Thymus (tissue), 11 donors: Measurements from ENCODE around the gene PSPH. TPM values are rescaled to one million over a fixed set of nuclear protein-coding genes. Genes with fewer than 3 reads are reported as not detected.
"Not testable (repeated sequence)": the region's sequence is repeated elsewhere in the genome, so short reads cannot be mapped to it uniquely, and the experiment has no call there.

ENCODE experiments used
- DNase-seq, 9 donors: peaks; one replicate each; pipeline ENCODE4 v3.0.0-alpha.2; 2013; ENCODE audit warnings: low spot score in 9 of 9, low read depth in 6 of 9, missing footprints in 1 of 9
- H3K27ac ChIP-seq, 2 donors: one replicate each; pipeline ENCODE4 v1.5.1; 2013; ENCODE audit warnings: control low read depth in 1 of 2, low read depth in 1 of 2, low read length in 1 of 2, mild to moderate bottlenecking in 1 of 2, moderate library complexity in 1 of 2
- H3K27me3 ChIP-seq, 2 donors: one replicate each; pipeline ENCODE4 v1.5.1; 2013; ENCODE audit warnings: low read length in 1 of 2; ENCODE audit not compliant: control insufficient read depth in 2 of 2, insufficient read depth in 1 of 2
- H3K36me3 ChIP-seq, 2 donors: one replicate each; pipeline ENCODE4 v1.5.1; 2013; ENCODE audit warnings: low read length in 1 of 2, mild to moderate bottlenecking in 1 of 2, moderate library complexity in 1 of 2; ENCODE audit not compliant: control insufficient read depth in 2 of 2, insufficient read depth in 2 of 2
- H3K4me1 ChIP-seq, 2 donors: one replicate each; pipeline ENCODE4 v1.5.1; 2013; ENCODE audit warnings: low read length in 2 of 2; ENCODE audit not compliant: control insufficient read depth in 2 of 2, insufficient read depth in 2 of 2
- H3K4me3 ChIP-seq, 2 donors: one replicate each; pipeline ENCODE4 v1.5.1; 2013; ENCODE audit warnings: low read length in 2 of 2, control low read depth in 1 of 2, mild to moderate bottlenecking in 1 of 2
- H3K9me3 ChIP-seq, 2 donors: one replicate each; pipeline ENCODE4 v1.5.1; 2013; ENCODE audit warnings: low read length in 1 of 2, mild to moderate bottlenecking in 1 of 2; ENCODE audit not compliant: control insufficient read depth in 2 of 2, insufficient read depth in 1 of 2
- WGBS: extraction: QIAGEN DNeasy Blood & Tissue Kit; methylation state at CpG from one replicate; pipeline ENCODE4 v1.1.7; 2013; 5-methylcytosine and 5-hydroxymethylcytosine counted together
- polyA plus RNA-seq: library from polyadenylated mRNA; stranded (reverse); fragments of 200-250 nt; gene quantifications from one replicate; pipeline ENCODE4 v1.2.3, GENCODE V29; 2013
- total RNA-seq: library from RNA; stranded (reverse); fragments of 120-200 nt; gene quantifications from one replicate; pipeline ENCODE4 v1.2.4, GENCODE V29; 2013
- donor health status: healthy.

PSPH gene
- total and polyA plus RNA-seq, 2 donors = 8.2 to 14.0 TPM

DNA sequence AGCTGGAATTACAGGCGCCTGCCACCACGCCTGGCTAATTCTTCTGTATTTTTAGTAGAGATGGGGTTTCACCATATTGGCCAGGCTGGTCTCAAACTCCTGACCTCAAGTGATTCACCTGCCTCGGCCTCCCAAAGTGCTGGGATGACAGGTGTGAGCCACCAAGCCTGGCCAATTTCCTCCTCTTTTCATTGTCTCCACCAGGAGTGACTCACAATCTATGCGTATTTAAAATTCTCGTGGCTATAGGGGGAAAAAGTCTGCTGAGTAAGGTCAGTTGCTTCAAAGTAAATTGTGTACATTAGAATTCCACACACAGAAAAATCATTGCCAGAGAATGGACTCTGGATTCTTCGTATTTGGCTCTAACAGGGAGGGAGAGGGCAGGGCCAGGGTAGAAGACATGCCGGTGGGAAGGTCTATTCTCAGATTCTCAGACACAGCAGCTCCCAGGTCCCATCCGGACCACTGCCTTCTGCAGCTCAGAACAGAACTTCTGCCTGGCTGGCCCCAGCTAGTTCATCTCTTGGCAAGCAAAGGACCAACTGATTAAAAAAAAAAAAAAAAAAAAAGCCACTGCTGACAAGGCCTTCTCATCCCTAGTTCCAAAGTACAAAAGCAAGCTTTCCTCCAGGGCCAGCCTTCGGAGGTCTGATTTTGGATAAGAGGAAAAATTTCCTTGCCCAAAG lies 22.2 kb downstream of the PSPH start:
- WGBS = 98% methylated on average over 9 of the region's 9 CpGs
- peaks cover 6 to 8% of the 10 kb centered on the region in 2 donors for H3K36me3 ChIP-seq
- no peaks in the 10 kb centered on the region for H3K4me1 ChIP-seq
- H3K27me3 ChIP-seq = no peaks in the 10 kb centered on the region
- DNase-seq = no peak
- no peaks in the 10 kb centered on the region for H3K9me3 ChIP-seq
- H3K4me3 ChIP-seq = no peak overlapping the region
- H3K27ac ChIP-seq = no peak overlapping the region

DNA sequence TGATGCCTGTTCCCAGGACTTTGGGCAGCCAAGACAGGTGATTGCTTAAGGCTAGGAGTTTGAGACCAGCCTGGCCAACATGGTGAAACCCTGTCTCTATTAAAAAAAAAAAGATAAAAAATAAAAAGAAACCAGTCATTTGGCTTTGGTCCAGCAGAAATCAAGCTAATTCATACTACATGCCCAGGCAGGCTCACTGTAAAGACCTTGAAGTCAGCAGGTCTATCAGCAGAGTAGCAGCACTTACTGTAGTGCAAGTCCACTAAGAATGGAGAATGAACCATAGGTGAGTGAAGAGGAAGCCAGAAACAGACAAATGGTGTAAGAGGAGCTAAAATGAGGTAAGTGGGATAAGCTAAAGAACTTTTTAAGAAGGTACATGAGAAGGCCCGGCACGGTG lies 24.7 kb downstream of the PSPH start:
- no peaks in the 10 kb centered on the region for H3K27me3 ChIP-seq
- peaks cover 6 to 8% of the 10 kb centered on the region in 2 donors for H3K36me3 ChIP-seq
- no peak overlapping the region for H3K4me3 ChIP-seq
- no peaks in the 10 kb centered on the region for H3K4me1 ChIP-seq
- no peak overlapping the region for H3K27ac ChIP-seq
- no peaks in the 10 kb centered on the region for H3K9me3 ChIP-seq
- 87% methylated on average over 2 of the region's 2 CpGs for WGBS
- no peak for DNase-seq

DNA sequence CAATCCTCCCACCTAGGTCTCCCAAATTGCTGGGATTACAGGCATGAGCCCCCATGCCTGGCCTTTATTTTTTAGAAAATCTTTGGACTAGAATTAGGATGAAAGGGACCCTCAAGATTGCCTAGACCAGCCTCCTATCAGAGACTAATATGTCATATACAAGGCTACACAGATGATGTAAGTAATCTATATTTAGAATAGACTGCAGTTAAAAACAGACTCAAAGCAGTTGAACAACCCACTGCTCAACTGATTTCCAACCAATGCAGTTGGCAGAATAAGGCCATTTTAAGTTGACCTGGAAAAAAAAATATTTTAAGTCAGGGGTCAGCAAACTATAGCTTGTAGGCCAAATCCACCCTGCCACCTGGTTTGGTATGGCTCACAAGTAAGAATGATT lies 27.7 kb downstream of the PSPH start:
- Histone ChIP-seq H3K9me3 (no peaks in the 10 kb centered on the region), H3K4me3 (no peak overlapping the region), H3K36me3 (peaks cover 7 to 18% of the 10 kb centered on the region in 2 donors), H3K4me1 (no peaks in the 10 kb centered on the region), H3K27ac (no peak overlapping the region), H3K27me3 (no peaks in the 10 kb centered on the region)
- DNase-seq = no peak

DNA sequence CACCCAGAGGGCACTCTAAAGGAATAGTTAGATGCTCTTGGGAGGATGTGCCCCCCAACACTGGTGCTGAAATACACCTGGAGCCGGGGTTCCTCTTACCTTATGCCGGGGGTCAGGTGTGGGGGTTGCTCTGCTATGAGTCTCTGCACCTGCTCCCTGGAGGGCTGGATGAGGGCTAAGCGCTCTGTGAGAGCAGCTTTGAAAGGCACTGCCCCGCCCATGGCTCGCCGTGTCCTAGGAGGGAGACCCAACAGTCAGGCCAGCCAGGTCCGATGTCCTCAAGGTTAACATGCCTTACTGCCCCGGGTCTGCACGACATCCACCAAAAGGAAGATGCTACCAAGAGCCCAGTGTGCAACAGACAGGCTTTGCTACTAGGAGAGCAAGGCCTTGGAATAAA lies 31.7 kb downstream of the PSPH start:
- DNase-seq = no peak
- Histone ChIP-seq H3K9me3 (no peaks in the 10 kb centered on the region), H3K36me3 (peaks cover 7 to 12% of the 10 kb centered on the region in 2 donors), H3K4me3 (no peak overlapping the region), H3K27me3 (no peaks in the 10 kb centered on the region), H3K27ac (no peak overlapping the region), H3K4me1 (no peaks in the 10 kb centered on the region)
- 76% methylated on average over 9 of the region's 9 CpGs for WGBS

DNA sequence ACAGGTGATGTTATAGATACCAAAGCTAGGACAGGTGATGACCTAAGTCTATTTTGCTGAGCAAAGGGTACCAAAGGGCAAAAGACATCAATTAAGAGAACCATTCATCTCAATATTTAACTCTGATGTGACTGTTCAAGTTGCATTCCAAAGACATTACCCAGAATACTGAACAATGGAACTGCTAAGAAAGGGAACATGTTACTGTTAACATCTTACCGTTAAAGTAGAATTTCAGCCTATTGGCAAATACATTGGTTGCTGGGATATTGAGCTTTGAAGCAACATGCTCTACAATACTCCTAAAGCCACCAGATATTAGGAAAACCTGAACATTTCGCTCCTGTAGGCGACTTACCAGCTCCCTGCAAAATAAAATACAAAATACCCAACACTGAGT lies 34.2 kb downstream of the PSPH start:
- not testable (repeated sequence) for DNase-seq, H3K27me3 ChIP-seq, H3K4me3 ChIP-seq, H3K9me3 ChIP-seq, H3K27ac ChIP-seq, H3K4me1 ChIP-seq
- WGBS = 98% methylated on average over 3 of the region's 3 CpGs
- H3K36me3 ChIP-seq = peaks cover 8 to 12% of the 10 kb centered on the region in 2 donors

DNA sequence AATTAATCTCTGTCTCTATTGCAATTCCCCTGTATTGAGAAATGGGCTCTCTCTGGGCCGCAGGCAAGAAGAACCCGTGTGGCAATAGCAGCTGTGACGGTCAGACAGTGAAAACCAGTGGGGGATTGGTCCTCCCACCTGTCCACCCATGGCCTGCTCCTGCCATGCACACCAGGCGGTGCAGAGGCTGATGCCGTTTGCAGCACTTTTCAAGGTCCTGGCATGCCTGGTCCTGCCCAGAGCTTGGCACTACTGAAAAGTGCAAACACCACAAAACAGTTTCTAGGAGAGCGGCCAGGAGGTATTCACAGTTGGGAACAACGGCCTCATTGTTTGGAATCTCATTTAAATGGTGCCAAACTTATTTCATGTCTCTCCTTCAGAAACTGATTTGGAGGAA lies 41.5 kb downstream of the PSPH start:
- Histone ChIP-seq H3K9me3 (no peaks in the 10 kb centered on the region), H3K36me3 (peaks cover 3% of the 10 kb centered on the region in 2 donors), H3K27me3 (no peaks in the 10 kb centered on the region), H3K27ac (no peak overlapping the region), H3K4me1 (no peaks in the 10 kb centered on the region), H3K4me3 (no peak overlapping the region)
- DNase-seq = no peak
- 94% methylated on average over 7 of the region's 7 CpGs for WGBS

DNA sequence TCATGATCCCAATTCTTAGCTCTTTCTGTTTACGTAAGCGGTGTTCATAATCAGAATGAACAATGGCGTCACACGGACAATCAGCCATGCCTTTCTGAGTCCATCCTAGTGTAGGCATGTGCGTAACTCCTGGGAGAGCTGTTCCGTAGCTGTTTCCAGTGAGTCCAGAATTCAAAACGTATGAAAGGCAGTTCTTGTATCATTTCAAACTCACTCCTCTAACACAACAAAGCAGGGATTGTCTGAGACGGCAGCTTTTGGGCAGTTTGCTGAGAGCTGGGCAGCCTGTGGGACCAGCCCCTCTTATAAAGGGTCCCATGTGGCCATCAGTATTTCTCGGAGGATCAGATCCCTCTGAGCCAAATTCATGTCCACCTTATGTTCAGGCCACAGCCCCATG lies 43.4 kb downstream of the PSPH start:
- no peaks in the 10 kb centered on the region for H3K9me3 ChIP-seq
- DNase-seq = no peak
- H3K36me3 ChIP-seq = peaks cover 0 to 3% of the 10 kb centered on the region in 2 donors
- H3K4me1 ChIP-seq = no peaks in the 10 kb centered on the region
- H3K27ac ChIP-seq = no peak overlapping the region
- 96% methylated on average over 9 of the region's 9 CpGs for WGBS
- no peaks in the 10 kb centered on the region for H3K27me3 ChIP-seq
- H3K4me3 ChIP-seq = no peak overlapping the region

DNA sequence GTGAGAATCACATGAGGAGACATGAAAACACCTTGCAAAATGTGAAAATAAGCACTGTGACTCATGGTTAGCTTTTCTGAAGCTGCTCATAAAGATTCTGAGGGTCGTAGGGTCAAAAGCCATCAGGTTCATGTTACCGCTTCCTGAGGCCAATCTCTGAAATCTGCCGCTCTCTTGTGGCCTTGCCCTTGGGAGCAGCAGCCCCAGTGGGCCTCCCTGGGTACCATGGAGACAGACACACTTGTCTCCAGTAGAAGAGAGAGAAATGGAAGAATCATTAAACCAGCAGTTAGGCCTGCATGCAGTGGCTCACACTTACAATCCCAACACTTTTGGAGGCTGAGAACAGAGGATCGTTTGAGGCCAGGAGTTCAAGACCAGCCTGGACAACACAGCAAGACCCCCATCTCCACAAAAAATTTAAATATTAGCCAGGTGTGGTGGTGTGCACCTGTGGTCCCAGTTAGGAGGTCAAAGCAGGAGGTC lies 44.0 kb downstream of the PSPH start:
- Histone ChIP-seq H3K27me3 (no peaks in the 10 kb centered on the region), H3K36me3 (peaks cover 0 to 3% of the 10 kb centered on the region in 2 donors), H3K9me3 (no peaks in the 10 kb centered on the region), H3K4me1 (no peaks in the 10 kb centered on the region), H3K27ac (no peak overlapping the region), H3K4me3 (no peak overlapping the region)
- 99% methylated on average over 4 of the region's 4 CpGs for WGBS
- DNase-seq = no peak

DNA sequence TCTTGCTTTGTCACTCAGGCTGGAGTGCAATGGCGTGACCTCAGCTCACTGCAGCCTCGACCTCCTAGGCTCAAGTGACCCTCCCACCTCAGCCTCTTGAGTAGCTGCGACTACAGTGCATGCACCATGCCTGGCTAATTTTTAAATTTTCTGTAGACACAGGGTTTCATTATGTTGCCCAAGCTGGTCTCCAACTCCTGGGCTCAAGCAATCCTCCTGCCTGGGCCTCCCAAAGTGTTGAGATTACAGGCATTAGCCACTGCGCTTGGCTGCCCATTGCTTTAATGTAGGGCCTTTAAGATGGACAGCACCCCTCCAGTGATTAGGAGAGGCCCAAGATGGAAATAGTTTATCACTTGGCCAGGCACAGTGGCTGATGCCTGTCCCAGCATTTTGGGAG lies 47.5 kb downstream of the PSPH start:
- no peaks in the 10 kb centered on the region for H3K4me1 ChIP-seq
- H3K4me3 ChIP-seq = no peak overlapping the region
- WGBS = 96% methylated on average over 4 of the region's 4 CpGs
- H3K9me3 ChIP-seq = no peaks in the 10 kb centered on the region
- peaks cover 3% of the 10 kb centered on the region in 2 donors for H3K36me3 ChIP-seq
- no peak overlapping the region for H3K27ac ChIP-seq
- no peak for DNase-seq
- H3K27me3 ChIP-seq = no peaks in the 10 kb centered on the region
